ENCODE results near the gene RPL15.
"Not testable (repeated sequence)": the region's sequence is repeated elsewhere in the genome, so short reads cannot be mapped to it uniquely, and the experiment has no call there.

Gene RPL15

DNA sequence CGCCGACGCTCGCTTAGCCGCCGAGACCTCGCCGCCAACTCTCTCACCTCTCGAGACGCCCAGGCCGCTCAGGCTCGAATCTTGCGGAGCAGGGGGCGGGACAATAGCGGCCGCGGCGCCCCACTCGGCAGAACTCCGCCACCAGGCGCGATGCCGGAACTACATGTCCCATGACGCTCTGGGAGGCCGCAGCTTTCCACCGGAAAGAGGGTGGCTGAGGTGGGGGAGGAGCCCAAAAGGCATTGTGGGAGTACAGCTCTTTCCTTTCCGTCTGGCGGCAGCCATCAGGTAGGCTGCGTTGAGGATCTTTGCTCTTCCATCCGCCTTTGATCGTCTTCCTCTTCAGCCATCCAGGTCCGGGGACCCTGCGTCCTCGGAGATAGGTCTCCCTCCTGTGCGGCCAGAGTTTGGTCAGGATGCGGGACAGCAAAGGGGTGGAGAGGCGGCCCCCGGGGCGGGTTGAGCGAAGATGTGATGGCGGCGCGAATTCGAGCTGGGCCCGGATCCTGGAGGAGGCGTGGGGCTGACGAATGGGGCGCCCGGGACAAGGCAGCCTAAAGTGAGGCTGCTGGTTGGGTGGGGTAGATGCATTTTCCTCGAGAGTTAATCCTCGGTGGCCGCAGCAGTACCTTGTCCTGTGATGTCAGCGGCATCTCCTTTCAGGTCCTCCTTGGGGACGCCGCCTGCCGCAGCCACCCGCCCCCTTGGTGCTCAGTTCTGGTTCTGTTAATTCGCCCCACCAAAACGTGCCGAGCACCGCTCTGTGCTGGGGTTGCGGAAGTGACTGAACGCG, at the start of gene RPL15, which contains the start of gene NKIRAS1:
RPL15 (plus strand) TSS at position 247 of the 793 bp plus-strand sequence. CDS start 728 bp downstream, outside the sequence.
NKIRAS1 (minus strand) TSS at position 105 of the 793 bp plus-strand sequence. CDS start 6,086 bp downstream, outside the sequence.
- DNase-seq, result peak; percentile 86

DNA sequence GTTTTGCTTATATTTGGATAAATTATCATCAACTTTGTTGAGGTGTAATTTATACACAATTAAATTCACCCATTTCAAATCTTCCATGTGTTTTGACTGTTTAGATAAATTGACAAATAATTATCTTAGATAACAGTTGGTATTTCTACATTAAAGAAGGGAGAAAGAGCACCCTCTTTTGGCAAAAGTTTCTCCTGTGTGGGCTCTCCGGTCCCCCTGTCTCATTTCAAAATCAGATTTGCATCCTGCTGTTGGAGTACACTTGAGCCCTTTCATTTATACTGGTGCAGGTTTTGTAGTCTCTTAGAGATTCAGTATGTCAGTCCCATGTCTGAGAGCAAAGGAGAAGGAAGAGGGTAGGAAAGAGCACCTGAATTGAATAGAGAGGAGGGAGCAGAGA, 49.5 kb upstream of the RPL15 start:
- DNase-seq, result no peak

DNA sequence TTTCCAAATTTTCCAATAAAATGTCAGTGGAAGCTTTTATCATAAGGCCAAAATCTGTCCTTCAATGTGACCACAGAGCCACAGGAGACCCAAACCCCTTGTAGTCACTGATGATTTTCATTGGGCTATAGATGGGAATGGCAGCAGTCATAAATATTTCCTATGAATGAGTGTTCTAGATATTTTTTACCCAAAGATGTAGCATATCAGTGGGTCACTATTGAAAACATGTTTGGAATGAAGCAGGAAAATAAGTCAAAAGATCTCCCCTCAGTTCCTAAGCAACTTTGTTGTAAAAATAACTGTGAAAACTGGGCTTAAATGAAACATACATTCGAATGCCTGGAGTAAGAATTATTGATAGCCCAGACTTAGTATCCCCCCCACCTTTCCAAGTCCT, 49.1 kb upstream of the RPL15 start:
- DNase-seq, result no peak

DNA sequence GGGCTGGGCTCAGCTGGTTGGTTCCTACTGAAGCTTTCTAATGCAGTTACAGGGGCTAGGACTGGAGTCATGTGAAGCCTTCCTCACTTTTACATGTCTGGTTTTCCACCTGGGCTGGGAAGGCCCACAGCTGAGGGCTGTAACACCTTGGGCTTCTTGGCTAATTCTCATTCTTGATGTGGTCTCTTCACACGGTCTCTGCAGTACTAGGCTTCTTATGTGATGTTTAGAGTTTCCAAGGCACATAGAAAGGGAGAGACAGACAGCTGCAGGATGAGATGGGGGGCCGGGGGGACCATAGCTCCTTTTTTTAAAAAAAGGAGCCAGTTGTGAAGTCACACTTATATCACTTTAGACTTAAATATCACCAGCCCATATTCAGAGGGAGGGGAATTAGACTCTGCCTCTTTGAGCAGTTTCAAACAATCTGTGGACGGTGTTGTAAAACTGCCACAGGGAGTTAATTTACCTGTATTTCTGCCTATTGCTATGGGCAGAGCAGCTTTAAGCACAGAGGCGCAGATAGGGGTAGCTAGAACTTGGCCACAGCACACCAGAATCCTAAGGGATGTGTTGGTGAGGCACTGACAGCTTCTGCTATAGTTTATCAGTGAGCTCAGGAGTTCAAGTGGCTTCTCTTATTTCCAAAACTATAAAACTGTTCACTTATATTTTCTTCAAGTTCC, 46.8 kb upstream of the RPL15 start:
- no peak for DNase-seq

DNA sequence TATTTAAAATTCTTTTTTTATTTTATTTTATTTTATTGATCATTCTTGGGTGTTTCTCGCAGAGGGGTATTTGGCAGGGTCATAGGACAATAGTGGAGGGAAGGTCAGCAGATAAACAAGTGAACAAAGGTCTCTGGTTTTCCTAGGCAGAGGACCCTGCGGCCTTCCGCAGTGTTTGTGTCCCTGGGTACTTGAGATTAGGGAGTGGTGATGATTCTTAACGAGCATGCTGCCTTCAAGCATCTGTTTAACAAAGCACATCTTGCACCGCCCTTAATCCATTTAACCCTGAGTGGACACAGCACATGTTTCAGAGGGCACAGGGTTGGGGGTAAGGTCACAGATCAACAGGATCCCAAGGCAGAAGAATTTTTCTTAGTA, 46.3 kb upstream of the RPL15 start:
- not testable (repeated sequence) for DNase-seq

DNA sequence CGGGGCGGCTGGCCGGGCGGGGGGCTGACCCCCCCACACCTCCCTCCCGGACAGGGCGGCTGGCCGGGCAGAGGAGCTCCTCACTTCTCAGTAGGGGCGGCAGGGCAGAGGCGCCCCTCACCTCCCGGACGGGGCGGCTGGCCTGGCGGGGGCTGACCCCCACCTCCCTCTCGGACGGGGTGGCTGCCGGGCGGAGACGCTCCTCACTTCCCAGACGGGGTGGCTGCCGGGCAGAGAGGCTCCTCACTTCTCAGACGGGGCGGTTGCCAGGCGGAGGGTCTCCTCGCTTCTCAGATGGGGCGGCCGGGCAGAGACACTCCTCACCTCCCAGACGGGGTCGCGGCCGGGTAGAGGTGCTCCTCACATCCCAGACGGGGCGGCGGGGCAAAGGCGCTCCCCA, 45.6 kb upstream of the RPL15 start:
- not testable (repeated sequence) for DNase-seq

DNA sequence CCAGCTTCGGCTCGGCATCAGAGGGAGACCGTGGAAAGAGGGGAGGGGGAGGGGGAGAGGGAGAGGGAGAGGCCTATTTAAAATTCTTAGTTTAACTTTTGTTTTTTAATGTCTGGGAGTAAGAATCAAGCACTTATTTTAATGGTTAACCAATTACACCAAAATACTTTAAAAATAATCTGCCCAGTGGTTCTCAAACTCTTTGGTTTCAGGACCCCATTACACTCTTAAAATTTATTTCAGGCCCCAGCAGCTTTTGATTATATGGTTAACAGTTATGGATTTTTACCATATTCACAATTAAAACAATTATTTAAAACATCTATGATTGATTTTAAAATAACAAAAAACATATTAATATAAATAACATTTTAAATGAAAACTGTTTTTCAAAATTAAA, 44.6 kb upstream of the RPL15 start:
- no peak for DNase-seq

DNA sequence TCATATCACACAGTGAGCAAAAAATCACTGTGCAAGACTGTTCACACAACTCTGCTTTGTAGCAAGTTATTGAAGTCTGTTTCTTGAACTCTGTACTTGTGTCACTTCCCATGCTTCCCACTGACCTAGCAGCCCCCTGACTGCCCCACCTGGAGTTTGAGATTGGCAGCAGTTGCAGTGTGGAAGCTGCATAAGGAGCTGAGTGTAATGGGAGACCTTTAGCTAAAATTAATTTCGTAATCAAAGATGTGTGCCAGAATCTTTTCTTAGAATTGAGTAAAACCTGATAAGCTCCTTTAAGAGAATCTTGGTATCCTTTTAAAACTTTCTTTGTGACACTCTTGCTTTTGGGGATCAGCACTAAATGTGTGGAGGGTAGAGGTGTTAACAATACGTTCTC, 43.0 kb upstream of the RPL15 start:
- DNase-seq, result no peak

DNA sequence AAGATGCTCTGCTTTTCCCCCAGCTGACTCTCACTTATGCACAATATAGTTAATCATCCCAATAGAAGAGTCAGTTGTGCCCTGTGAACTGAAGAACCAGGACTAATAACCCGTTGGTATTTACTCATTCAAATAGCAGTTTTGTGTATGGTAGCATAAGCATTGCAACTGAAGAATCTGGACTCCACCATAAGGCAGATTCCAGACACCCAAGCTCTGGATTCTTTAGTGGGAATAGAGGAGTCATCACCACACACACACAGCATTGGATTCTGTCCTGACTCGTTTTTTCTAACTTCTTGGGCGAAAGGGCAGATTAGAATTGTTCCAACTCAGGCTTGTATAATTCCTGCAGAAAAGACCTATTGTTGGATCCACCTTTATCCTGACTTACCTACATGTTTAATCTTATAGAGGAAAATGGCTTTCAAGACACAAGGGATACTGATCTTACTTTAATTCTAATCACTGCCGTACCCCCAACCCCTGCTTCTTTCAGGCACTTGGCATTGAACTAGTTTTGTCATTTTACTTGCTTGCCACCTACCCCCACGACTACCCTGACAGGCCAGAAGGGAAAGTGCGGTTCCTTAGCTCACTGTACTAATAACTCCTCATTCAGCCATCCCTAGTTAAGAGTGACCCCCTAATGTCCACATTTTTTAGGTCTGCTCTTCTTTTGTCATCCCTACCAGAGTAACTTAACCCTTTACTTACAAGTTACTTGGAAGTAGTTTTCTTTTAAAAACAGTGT, 42.4 kb upstream of the RPL15 start:
- no peak for DNase-seq

DNA sequence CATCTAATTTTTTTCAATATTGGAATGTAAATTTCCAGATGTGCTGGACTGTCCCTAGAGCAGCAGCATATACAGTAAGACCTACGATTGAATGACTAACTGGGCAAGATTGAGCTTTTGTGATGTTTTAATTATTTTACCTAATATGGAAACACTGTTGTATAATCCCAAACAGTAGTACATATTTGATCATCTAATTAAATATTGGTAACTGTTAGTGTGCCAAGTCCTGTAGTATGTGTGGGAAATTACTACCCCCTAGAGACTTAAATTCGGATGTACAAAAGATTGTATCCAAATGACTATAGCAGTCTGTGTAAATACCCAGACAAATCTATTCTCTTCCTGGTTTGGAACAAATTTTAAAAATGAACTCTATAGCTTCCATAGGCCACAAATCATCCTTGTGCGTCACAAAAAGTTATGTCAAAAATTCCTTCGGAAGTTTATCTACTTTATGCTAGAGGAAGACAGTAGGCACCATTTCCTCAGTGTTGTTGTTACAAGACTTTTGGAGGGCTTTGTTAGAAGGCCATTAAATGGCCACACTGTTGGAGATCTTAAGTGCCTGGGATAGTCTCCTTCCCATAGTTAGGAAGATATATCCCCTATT, 41.7 kb upstream of the RPL15 start:
- no peak for DNase-seq

DNA sequence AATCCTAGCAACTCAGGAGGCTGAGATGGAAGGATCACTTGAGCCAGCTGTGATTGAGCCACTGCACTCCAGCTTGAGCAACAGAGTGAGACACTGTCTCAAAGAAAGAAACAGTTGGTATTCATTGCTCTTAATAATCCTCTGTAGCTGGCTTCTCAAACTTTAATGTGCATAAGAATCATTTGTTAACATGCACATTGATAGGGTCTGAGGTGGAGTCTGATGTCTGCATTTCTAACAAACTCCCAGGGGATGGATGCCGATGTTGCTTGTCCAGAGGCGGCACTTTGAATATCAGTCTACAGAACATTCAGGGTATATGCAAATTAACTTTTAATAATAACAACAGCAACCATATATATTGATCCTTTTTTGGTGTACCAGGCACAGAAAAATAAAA, 40.0 kb upstream of the RPL15 start:
- no peak for DNase-seq

DNA sequence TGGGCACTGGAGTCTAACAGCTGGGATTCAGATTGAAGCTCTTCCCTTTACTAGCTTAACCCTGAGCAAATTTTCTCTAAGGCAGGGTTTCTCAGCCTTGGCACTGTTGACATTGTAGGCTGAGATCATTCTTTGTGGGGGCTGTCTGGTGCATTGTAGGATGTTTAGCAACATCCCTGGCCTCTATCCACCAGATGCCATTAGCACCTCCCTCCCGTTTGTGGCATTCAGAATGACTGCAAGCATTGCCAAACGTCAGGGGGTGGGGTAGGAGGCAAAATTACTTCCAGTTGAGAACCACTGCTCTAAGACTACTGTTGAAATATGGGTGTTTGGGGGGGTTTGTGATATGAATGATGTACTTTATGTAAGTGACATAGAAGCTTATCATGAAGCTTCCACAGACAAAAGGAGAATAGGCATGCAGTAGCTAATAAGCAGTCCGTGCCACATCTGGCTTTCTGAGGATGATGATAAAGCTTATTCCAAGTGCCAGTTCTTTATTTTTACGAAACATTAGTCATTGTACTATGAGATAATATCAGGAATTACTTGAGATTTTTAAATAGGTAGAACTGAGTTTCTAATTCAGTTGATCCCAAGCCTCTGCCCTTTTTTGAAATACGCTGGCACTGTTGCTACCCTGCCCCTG, 39.5 kb upstream of the RPL15 start:
- peak; percentile 12 for DNase-seq

DNA sequence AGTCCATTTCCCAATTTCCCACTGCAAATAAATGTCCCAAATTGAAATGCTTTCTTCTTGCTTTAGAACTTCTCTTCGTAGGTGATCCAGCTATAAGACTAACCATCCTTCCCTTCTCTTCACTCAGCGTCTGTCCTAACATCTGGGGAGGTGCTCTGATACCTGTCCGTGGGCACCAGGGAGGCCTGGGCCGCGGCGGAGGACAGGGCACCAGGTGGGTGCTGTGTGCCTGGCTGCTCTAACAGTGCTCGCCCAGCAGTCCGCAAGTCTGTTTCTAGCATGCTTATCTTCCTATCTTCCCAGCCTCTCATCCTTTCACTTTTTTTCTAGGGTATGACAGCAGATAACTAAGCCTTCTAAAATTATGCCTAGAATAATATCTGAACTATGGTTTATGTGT, 37.4 kb upstream of the RPL15 start:
- no peak for DNase-seq

DNA sequence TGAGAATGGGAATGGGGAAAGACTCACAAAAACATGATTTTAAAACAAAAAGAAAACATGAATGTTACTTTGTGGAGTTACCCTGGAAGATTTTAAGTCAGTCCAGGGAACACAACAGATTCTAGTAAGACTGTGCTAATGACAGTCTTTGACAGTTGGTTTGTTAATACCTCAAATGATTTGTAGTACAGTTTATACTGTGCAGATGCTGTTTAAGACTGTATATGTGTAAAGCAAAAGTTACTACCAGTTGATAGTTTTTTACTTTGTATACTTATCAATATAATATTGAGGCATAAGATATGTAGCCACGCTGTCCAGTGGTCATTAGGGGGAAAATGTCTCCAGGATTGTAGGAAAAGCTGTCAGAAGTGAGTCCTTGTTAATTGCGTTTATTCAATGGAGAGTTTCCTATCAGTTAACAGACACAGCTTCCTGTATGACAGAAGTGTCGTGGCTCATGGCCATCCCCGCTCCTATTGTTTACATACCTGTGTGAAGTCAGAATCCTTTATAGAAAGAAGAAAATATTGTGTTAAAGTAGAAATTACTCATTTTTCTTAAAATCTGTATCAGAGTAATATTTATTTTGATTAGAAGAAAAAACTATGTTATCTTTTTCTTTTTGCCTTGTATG, 36.1 kb upstream of the RPL15 start:
- no peak for DNase-seq

DNA sequence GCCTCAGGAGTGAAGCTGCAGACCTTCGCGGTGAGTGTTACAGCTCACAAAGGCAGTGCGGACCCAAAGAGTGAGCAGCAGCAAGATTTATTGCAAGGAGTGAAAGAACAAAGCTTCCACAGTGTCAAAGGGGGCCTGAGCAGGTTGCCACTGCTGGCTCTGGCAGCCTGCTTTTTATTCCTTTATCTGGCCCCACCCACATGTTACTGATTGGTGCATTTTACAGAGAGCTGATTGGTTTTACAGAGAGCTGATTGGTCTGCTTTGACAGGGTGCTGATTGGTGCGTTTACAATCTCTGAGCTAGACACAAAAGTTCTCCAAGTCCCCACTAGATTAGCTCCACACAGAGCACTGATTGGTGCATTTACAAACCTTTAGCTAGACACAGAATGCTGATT, 34.9 kb upstream of the RPL15 start:
- DNase-seq, result not testable (repeated sequence)

DNA sequence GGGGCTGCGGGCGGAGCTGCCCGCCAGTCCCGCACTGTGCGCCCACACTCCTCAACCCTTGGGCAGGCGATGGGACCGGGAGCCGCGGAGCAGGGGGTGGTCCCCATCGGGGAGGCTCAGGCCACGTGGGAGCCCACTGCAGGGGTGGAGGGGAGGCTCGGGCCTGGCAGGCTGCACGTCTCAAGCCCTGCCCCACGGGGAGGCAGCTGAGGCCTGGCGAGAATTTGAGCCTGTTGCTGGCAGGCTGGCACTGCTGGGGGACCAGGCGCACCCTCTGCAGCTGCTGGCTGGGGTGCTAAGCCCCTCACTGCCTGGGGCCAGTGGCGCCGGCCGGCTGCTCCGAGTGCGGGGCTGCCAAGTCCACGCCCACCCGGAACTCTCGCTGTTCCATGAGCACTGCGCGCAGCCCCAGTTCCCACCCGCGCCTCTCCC, 34.4 kb upstream of the RPL15 start:
- DNase-seq, result no peak

DNA sequence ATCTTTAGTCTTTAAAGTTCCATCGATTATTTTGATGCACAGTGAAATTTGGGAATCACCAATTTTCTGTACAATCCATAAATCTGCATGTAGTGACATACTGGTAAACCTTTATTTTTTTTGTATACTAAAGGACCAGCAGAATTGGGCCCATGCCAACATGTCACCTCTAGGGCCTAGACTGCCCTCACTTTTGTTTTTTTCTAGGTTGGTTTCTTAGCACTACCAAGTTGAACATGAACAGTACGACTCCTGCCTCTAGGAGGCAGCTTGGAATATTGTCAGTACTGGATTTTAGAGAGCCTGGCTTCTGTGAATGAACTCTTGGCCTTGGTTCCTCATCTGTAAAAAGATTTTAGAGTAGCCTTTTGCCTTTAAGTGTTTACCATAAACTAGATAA, 32.5 kb upstream of the RPL15 start:
- DNase-seq, result no peak

DNA sequence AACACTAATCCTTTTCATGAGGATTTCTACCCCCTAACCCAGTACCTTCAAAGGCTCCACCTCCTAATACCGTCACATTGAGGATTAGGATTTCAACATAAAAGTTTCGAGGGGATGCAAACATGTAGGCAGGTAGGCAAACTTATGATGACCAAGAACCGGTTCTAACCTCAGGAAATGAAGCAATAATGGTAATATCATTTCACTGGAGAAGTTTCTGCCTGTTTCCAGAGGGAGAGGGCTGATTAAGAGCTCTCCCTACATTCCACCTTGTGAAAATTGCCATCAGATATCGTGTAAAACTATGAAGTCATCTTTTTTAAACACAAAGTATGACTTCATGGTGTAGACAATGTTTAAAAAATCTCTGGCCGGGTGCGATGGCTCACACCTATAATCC, 31.7 kb upstream of the RPL15 start:
- DNase-seq, result no peak

DNA sequence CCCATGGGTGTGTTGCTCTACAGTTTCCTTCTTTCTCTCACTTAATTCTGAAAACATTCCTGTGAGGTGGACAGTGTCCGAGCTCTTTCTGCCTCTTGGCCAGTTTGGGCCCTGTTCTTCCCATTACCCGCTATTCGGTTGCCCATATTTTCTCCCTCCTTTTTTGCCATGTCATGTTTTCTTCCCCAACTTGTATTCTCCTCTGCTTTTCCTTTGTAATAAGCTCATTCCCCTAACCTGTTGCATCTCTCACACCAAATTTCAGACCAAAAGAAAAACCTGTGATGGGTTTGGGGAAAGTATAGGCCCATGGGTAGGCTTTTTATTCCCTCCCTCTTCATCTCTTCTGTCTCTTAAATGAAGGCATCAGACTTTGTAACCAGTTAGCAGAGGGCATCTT, 30.6 kb upstream of the RPL15 start:
- DNase-seq, result no peak

DNA sequence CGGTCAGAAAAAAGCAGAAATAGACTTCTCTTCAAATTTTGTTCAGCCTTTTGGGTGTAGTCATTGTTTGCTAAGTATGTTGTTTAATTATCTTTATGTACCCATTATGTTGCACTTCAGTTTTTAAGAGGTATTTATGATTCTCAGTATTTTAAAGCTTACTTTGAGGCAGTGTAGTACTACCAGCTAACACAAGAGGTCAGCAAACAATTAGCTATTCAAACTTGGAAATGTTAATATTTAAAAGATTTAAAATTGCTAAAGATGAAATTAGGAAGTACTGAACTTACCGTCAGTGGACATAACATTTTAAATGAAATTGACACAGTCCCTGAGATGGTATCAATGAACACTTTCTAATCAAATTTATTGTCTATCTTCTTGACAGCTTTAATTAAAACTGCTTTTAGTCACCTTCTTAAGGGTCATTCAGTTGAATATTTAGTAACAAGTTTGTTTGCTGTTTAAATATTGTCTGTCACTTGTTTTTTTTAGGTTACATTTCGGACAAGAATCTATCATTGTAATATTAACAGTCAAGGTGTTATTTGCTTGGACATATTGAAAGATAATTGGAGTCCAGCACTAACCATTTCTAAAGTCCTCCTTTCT, 28.2 kb upstream of the RPL15 start:
- no peak for DNase-seq

DNA sequence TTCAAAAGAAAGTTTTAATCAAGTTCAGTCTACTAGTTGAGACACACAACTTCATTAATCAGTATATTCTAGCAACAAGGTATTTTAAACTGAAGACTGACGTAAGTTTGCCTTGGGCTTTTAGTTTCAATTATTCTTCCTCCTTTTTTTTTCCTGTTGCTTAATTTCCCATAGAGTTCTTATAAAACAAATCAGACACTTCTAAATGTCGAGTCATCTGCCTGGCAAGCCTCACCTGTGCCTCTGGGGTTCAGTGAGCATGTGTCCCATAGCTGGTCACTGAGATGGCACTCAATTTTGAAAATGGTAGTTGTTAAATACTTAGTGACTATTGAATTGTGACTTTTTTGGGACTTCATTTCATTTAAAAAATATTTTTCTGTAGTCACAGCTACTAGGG, 27.5 kb upstream of the RPL15 start:
- DNase-seq, result no peak

DNA sequence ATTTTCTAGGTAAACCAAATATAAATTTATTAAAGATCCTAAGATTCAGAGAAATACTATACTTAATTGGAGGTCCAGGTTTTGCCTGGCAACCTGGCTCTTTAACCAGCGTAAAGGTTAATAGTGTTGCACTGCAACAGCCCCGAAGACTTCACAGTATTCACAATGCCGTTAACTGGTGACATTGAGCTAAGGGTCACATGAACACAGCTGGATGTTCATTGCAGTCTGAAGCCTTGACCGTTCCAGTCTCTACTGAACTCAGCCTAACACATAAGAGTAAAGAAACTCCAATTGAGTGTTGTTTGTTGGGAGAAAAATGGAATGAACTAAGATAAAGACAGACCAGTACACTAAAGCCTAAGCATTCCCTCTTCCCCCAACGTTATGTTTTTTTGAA, 27.0 kb upstream of the RPL15 start:
- DNase-seq, result no peak
